ENCODE measurements around the gene IQCE.

DNA sequence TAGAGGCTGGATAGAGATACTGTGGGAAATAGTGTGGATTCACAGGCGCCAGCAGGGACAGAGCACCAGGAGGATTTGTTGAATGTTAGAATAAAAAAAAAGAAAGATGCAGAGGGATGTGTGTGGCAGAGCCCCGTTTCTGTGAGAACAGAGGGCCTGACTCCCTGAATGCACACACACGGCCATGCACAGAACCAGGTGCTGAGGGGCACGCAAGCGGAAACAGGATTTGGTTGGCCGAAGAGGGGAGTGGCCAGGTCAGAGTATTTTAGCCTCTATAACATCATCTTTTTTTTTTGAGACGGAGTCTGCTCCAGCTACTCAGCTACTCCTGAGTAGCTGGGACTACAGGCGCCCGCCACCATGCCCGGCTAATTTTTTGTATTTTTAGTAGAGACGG, 21.9 kb downstream of the IQCE start:
- no peak for TF ChIP-seq EZH2 (IDR thresholded peaks at IDR 0.05; ENCODE audit: insufficient read depth, poor library complexity, severe bottlenecking)
- no peak for TF ChIP-seq EZH2phosphoT487 (IDR thresholded peaks at IDR 0.05; ENCODE audit: insufficient read depth, low read depth)

Measured in GM23248 (cell line).